Adrenal gland (tissue), 5 donors: ENCODE data around the gene ADAM10.

Experiments
- CTCF ChIP-seq, 6 experiments: fragments of 450-650 bp in 4 of 6; fragments of 200-600 bp in 2 of 6; sonication (generic) in 1 of 6; IDR thresholded peaks; 1 replicate in 5 of 6; 2 replicates in 1 of 6; pipeline versions ENCODE4 v1.5.1 to v1.8.0; 2016 to 2021; ENCODE audit warnings: antibody characterized with exemption in 6 of 6, mild to moderate bottlenecking in 2 of 6, moderate library complexity in 1 of 6
- POLR2A ChIP-seq, 2 donors: fragments of 450-650 bp; IDR thresholded peaks; one replicate each; pipeline ENCODE4 v1.6.1; 2017; ENCODE audit warnings: antibody characterized with exemption in 2 of 2, mild to moderate bottlenecking in 2 of 2, moderate library complexity in 1 of 2
- donor health status: DM: no; HTN: no; CAD: no.

- TF ChIP-seq CTCF (IDR thresholded peaks at IDR 0.05) = no peak
- TF ChIP-seq POLR2A (IDR thresholded peaks at IDR 0.05) = no peak
Measured at GRCh38 chr15:58669108-58669507, 80.4 kb downstream of the ADAM10 start.
